ENCODE measurements around the gene MYO5C. TPM values are rescaled to one million over a fixed set of nuclear protein-coding genes. Genes with fewer than 3 reads are reported as not detected.
A peak's percentile ranks its signal among the peaks of the same experiment; 100 is the strongest.

The MYO5C gene
- polyA plus RNA-seq, 4 donors, result 2.4 to 17.9 (median 6.8) TPM

DNA sequence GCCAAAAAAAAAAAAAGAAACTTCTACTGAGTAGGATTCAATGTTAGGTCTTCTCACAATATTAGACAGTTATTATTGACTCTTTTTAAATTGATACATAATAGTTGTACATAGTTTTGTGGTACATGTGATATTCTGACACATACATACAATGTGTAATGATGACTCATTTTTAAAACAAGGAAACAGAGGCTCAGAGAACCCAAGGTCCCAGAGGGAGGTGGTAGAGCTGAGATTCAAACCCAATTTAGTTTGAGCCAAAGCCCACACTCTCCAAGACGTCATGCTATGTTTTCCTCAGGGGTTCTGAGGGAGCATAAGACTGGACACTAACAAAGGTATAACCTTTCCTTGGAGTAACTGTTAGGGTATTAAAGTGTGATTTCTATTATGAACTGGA is 40.6 kb downstream of the MYO5C start:
- Histone ChIP-seq H3K4me1 (ENCODE audit: control insufficient read depth in 3 of 3, insufficient read depth in 2 of 3, low read depth in 1 of 3, low read length in 2 of 3) (no peaks in the 10 kb centered on the region), H3K27ac (ENCODE audit: low read depth in 1 of 3, low read length in 2 of 3) (no peak overlapping the region), H3K9me3 (ENCODE audit: control insufficient read depth in 2 of 2, insufficient read depth in 1 of 2, low read depth in 1 of 2, low read length in 1 of 2) (no peaks in the 10 kb centered on the region), H3K27me3 (ENCODE audit: control insufficient read depth in 3 of 3, insufficient read depth in 3 of 3, low read length in 3 of 3) (no peaks in the 10 kb centered on the region), H3K36me3 (ENCODE audit: control insufficient read depth in 3 of 3, insufficient read depth in 2 of 3, low read depth in 1 of 3, low read length in 3 of 3) (peaks cover 0 to 20% (median 2%) of the 10 kb centered on the region in 3 donors), H3K4me3 (ENCODE audit: low read depth in 1 of 3, low read length in 3 of 3) (no peak overlapping the region)
- 61 to 90% (median 76%) methylated on average over 1 of the region's 1 CpG for WGBS, 3 donors
- DNase-seq, result no peak
- no peak for FAIRE-seq

DNA sequence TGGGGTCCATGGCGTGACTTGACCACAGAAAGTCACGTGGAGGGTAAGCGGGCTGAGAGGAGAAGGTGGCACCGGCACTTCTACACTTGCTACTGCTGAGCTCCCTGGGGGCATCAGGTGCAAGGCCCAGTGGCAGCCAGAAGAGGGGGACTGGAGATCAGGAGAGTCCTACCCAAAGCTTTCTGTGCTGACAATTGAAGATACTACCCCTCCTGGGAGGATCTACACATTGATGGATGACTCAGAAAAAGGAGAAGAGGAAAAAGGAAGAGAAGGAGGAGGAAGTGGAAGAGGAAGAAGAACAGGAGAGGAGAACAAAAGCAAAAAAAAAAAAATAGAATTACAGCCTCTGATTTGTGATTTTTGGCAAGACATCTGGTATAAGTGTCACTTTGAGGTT is 41.2 kb downstream of the MYO5C start:
- DNase-seq (no peak), FAIRE-seq (no peak)
- Histone ChIP-seq H3K4me3 (ENCODE audit: low read depth in 1 of 3, low read length in 3 of 3) (no peak overlapping the region), H3K4me1 (ENCODE audit: control insufficient read depth in 3 of 3, insufficient read depth in 2 of 3, low read depth in 1 of 3, low read length in 2 of 3) (no peaks in the 10 kb centered on the region), H3K9me3 (ENCODE audit: control insufficient read depth in 2 of 2, insufficient read depth in 1 of 2, low read depth in 1 of 2, low read length in 1 of 2) (no peaks in the 10 kb centered on the region), H3K36me3 (ENCODE audit: control insufficient read depth in 3 of 3, insufficient read depth in 2 of 3, low read depth in 1 of 3, low read length in 3 of 3) (peaks cover 0 to 22% (median 2%) of the 10 kb centered on the region in 3 donors), H3K27ac (ENCODE audit: low read depth in 1 of 3, low read length in 2 of 3) (no peak overlapping the region), H3K27me3 (ENCODE audit: control insufficient read depth in 3 of 3, insufficient read depth in 3 of 3, low read length in 3 of 3) (no peaks in the 10 kb centered on the region)
- WGBS, 3 donors, result 87 to 90% (median 89%) methylated on average over 4 of the region's 4 CpGs

DNA sequence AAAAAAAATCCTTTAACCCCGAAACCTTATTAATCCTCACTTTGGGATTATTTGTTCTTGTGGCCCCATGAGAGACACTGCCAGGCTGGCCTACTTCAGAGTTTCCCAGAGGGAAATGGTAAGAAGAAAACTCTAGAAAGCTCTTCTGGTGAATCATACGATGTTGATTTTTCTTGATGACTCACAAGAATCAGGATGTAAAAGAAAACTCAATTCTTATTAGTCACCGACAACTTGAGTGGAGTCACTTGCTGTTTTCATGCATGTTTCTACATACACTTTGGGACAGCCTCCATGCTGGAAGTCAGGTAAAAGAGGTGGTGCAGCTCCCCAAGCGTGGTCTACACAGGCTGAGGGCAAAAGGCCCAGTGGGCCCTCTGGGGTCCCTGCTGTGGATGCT is 42.8 kb downstream of the MYO5C start:
- H3K9me3 ChIP-seq (ENCODE audit: control insufficient read depth in 2 of 2, insufficient read depth in 1 of 2, low read depth in 1 of 2, low read length in 1 of 2), result no peaks in the 10 kb centered on the region
- no peaks in the 10 kb centered on the region for H3K27me3 ChIP-seq (ENCODE audit: control insufficient read depth in 3 of 3, insufficient read depth in 3 of 3, low read length in 3 of 3)
- WGBS, 3 donors, result 62 to 66% (median 66%) methylated on average over 4 of the region's 4 CpGs
- H3K27ac ChIP-seq (ENCODE audit: low read depth in 1 of 3, low read length in 2 of 3), result no peak overlapping the region
- DNase-seq, result peak in 1 of 2 donors; percentile 21
- peaks cover 0 to 27% (median 2%) of the 10 kb centered on the region in 3 donors for H3K36me3 ChIP-seq (ENCODE audit: control insufficient read depth in 3 of 3, insufficient read depth in 2 of 3, low read depth in 1 of 3, low read length in 3 of 3)
- no peak for FAIRE-seq
- H3K4me3 ChIP-seq (ENCODE audit: low read depth in 1 of 3, low read length in 3 of 3), result no peak overlapping the region
- H3K4me1 ChIP-seq (ENCODE audit: control insufficient read depth in 3 of 3, insufficient read depth in 2 of 3, low read depth in 1 of 3, low read length in 2 of 3), result no peaks in the 10 kb centered on the region

DNA sequence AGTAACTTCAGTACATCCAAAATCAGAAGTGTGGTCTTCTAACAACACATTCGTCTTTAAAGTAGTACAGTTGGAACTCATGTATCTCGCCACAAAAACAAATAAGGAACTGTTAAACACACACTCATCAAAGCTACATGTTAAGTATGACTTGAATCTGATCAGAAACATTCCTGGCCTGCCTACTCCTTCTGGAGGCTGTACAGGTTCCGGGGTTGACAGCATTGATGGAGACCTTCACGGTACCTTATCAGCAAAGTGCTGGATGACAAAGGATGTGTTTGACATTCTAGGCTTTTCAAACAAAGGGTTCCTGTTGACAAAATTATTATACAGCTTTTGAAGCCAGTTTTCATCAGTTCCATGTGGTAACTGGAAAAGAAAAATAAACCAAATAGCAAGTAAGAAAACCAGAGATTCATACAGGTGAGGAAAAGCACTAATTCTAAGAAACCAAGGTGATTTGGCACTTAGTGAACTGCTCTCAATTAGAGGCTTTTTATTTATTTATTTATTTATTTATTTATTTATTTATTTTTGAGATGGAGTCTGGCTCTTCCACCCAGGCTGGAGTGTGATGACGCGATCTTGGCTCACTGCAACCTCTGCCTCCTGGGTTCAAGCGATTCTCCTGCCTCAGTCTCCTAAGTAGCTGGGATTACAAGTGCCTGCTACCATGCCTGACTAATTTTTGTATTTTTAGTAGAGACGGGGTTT is 44.3 kb downstream of the MYO5C start:
- 86 to 90% (median 89%) methylated on average over 8 of the region's 8 CpGs for WGBS, 3 donors
- H3K9me3 ChIP-seq (ENCODE audit: control insufficient read depth in 2 of 2, insufficient read depth in 1 of 2, low read depth in 1 of 2, low read length in 1 of 2), result no peaks in the 10 kb centered on the region
- H3K4me1 ChIP-seq (ENCODE audit: control insufficient read depth in 3 of 3, insufficient read depth in 2 of 3, low read depth in 1 of 3, low read length in 2 of 3), result no peaks in the 10 kb centered on the region
- peaks cover 0 to 32% (median 2%) of the 10 kb centered on the region in 3 donors for H3K36me3 ChIP-seq (ENCODE audit: control insufficient read depth in 3 of 3, insufficient read depth in 2 of 3, low read depth in 1 of 3, low read length in 3 of 3)
- no peak for DNase-seq
- no peak for FAIRE-seq
- H3K27ac ChIP-seq (ENCODE audit: low read depth in 1 of 3, low read length in 2 of 3), result no peak overlapping the region
- H3K4me3 ChIP-seq (ENCODE audit: low read depth in 1 of 3, low read length in 3 of 3), result no peak overlapping the region
- H3K27me3 ChIP-seq (ENCODE audit: control insufficient read depth in 3 of 3, insufficient read depth in 3 of 3, low read length in 3 of 3), result no peaks in the 10 kb centered on the region

DNA sequence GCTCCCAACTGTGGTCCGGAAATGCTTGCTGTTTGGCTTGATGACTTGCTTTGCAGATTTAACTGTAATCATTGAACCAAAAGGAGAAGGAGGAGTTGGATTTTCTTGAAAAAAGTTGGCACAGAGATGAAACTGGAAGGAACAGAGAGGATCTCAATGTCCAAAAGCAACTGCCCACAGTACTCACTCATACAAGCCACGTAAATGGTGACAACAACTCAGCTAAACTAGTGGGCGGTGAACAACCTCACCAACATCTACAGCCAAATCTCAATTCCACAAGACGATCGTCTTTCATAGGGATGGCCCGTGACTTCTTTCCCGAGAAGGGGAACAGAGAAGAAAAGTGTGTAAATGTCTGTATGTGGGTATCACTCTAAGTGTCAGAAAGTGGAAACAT is 48.1 kb downstream of the MYO5C start:
- Histone ChIP-seq H3K4me1 (ENCODE audit: control insufficient read depth in 3 of 3, insufficient read depth in 2 of 3, low read depth in 1 of 3, low read length in 2 of 3) (no peaks in the 10 kb centered on the region), H3K27ac (ENCODE audit: low read depth in 1 of 3, low read length in 2 of 3) (no peak overlapping the region), H3K4me3 (ENCODE audit: low read depth in 1 of 3, low read length in 3 of 3) (no peak overlapping the region), H3K9me3 (ENCODE audit: control insufficient read depth in 2 of 2, insufficient read depth in 1 of 2, low read depth in 1 of 2, low read length in 1 of 2) (no peaks in the 10 kb centered on the region), H3K27me3 (ENCODE audit: control insufficient read depth in 3 of 3, insufficient read depth in 3 of 3, low read length in 3 of 3) (no peaks in the 10 kb centered on the region), H3K36me3 (ENCODE audit: control insufficient read depth in 3 of 3, insufficient read depth in 2 of 3, low read depth in 1 of 3, low read length in 3 of 3) (peaks cover 0 to 45% (median 3%) of the 10 kb centered on the region in 3 donors)
- FAIRE-seq, result no peak
- no peak for DNase-seq
- WGBS, 3 donors, result 88 to 91% (median 89%) methylated on average over 7 of the region's 7 CpGs

DNA sequence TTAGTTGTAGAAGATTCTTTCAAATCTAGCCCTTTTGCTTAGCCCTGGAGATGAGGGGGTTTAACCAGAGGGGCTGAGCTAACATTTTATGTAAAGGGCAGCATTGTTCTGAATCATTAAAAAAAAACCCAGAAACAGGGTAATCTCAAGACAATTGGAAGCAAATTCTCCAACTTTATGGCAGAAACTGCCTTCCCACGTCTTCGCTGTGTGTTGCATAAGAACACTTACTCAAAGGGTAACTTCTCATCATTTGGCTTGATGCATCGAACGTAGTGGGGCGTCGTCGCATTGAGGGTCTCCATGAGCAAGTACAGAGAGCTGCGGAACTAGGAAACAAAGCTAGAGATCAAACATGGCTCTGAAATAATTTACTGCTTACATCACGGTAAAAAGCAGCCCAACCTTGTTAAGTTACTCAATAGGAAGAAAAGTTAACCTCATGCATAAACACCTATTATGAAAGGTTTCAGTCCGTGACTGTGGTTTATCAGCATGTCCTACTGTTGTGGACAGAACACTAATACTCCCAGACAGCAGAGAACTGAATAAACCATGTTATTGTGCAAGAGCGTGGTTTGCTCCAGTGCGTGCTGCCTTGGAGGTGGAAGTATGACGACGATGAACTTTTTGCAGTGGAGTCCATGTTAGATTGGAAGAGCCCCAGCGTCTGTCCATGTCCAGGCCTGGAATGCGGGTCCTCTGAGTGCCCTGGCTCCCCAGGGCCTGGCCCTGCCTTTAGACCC is 48.7 kb downstream of the MYO5C start:
- H3K4me1 ChIP-seq (ENCODE audit: control insufficient read depth in 3 of 3, insufficient read depth in 2 of 3, low read depth in 1 of 3, low read length in 2 of 3), result no peaks in the 10 kb centered on the region
- H3K9me3 ChIP-seq (ENCODE audit: control insufficient read depth in 2 of 2, insufficient read depth in 1 of 2, low read depth in 1 of 2, low read length in 1 of 2), result no peaks in the 10 kb centered on the region
- peaks cover 0 to 46% (median 3%) of the 10 kb centered on the region in 3 donors for H3K36me3 ChIP-seq (ENCODE audit: control insufficient read depth in 3 of 3, insufficient read depth in 2 of 3, low read depth in 1 of 3, low read length in 3 of 3)
- H3K27ac ChIP-seq (ENCODE audit: low read depth in 1 of 3, low read length in 2 of 3), result no peak overlapping the region
- H3K27me3 ChIP-seq (ENCODE audit: control insufficient read depth in 3 of 3, insufficient read depth in 3 of 3, low read length in 3 of 3), result no peaks in the 10 kb centered on the region
- WGBS, 3 donors, result 88 to 94% (median 90%) methylated on average over 15 to 16 of the region's 16 CpGs
- DNase-seq (no peak), FAIRE-seq (no peak)
- H3K4me3 ChIP-seq (ENCODE audit: low read depth in 1 of 3, low read length in 3 of 3), result no peak overlapping the region

DNA sequence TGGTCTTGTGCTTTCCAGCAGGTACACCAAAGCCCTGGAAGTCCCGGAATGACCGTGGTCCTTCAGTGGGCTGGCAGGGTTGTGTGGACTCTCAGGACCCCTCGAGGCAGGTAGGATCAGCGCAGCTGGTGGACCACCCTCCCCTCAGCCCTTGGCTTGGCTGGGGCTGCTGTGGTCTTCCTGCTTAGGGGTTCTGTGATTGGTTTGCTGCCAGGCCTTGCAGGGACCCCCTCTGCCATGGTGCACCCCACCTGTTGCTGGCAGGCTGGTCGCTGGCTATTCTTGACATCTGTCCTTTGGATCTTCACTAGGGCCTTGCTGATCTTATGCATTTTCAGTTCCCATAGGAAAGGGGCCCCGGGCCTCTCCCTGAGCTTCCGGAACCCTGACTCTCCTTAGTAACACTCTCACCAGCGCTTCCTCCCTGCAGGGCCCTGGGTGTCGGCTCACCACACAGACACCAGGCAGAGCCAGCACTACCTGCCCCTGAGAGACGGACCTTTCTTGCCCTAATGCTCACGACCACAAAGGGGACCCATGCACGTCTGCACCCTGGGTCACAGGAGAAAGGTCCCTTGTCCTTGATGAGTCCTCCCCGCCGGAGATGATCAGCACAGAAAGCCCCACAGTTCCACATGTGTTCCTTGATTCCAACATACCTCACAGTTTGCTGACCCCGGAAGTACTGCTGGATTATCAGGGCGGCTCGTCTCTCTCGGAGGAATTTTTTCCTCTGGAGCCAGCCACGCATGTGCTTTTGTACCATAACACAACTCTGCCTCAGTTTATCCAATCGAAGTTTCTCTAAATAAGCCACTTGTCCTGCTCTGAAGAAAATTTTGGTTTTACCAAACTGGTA is 51.7 kb downstream of the MYO5C start:
- H3K36me3 ChIP-seq (ENCODE audit: control insufficient read depth in 3 of 3, insufficient read depth in 2 of 3, low read depth in 1 of 3, low read length in 3 of 3), result peaks cover 0 to 45% (median 2%) of the 10 kb centered on the region in 3 donors
- no peak for FAIRE-seq
- no peaks in the 10 kb centered on the region for H3K9me3 ChIP-seq (ENCODE audit: control insufficient read depth in 2 of 2, insufficient read depth in 1 of 2, low read depth in 1 of 2, low read length in 1 of 2)
- no peak overlapping the region for H3K4me3 ChIP-seq (ENCODE audit: low read depth in 1 of 3, low read length in 3 of 3)
- H3K27ac ChIP-seq (ENCODE audit: low read depth in 1 of 3, low read length in 2 of 3), result no peak overlapping the region
- no peaks in the 10 kb centered on the region for H3K27me3 ChIP-seq (ENCODE audit: control insufficient read depth in 3 of 3, insufficient read depth in 3 of 3, low read length in 3 of 3)
- DNase-seq, result no peak
- 84 to 89% (median 88%) methylated on average over 19 to 20 of the region's 20 CpGs for WGBS, 3 donors
- H3K4me1 ChIP-seq (ENCODE audit: control insufficient read depth in 3 of 3, insufficient read depth in 2 of 3, low read depth in 1 of 3, low read length in 2 of 3), result no peaks in the 10 kb centered on the region

DNA sequence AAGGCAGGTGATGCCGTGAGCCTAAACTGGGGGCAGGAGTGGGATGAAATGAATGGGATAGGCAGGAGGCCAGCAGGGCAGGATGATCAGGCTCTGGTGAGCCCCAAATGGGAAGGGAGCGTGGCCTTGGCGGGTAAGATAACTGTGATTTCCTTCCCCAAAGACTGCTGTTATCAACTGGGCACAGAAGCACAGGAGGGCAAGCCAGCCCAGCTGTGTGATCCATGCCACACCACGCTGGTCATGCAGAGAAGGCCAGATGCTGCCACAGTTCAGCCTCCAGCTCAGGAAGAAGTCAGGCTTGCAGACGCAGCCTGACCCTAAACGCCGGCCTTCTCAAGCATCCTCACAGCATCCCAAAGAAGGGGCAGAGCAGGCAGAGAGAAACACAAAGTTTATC is 52.3 kb downstream of the MYO5C start:
- FAIRE-seq, result no peak

More for the DNA sequence above, 52.3 kb downstream of the MYO5C start:
- DNase-seq, result no peak
- H3K4me1 ChIP-seq (ENCODE audit: control insufficient read depth in 3 of 3, insufficient read depth in 2 of 3, low read depth in 1 of 3, low read length in 2 of 3), result no peaks in the 10 kb centered on the region
- no peaks in the 10 kb centered on the region for H3K9me3 ChIP-seq (ENCODE audit: control insufficient read depth in 2 of 2, insufficient read depth in 1 of 2, low read depth in 1 of 2, low read length in 1 of 2)
- peaks cover 0 to 43% (median 2%) of the 10 kb centered on the region in 3 donors for H3K36me3 ChIP-seq (ENCODE audit: control insufficient read depth in 3 of 3, insufficient read depth in 2 of 3, low read depth in 1 of 3, low read length in 3 of 3)
- no peaks in the 10 kb centered on the region for H3K27me3 ChIP-seq (ENCODE audit: control insufficient read depth in 3 of 3, insufficient read depth in 3 of 3, low read length in 3 of 3)
- 88 to 99% (median 96%) methylated on average over 7 of the region's 7 CpGs for WGBS, 3 donors
- no peak overlapping the region for H3K4me3 ChIP-seq (ENCODE audit: low read depth in 1 of 3, low read length in 3 of 3)
- H3K27ac ChIP-seq (ENCODE audit: low read depth in 1 of 3, low read length in 2 of 3), result no peak overlapping the region
